Endothelial cell of umbilical vein (primary cell): ENCODE results near the gene NUBPL.

Experiments used
- CTCF ChIP-seq, 2 donors: IDR thresholded peaks; 1 replicate in 1 of 2; 2 replicates in 1 of 2; pipeline ENCODE4 v1.5.1; 2011; ENCODE audit warnings: low read length in 2 of 2, mild to moderate bottlenecking in 2 of 2, moderate library complexity in 2 of 2, control low read depth in 1 of 2, inconsistent platforms in 1 of 2, low read depth in 1 of 2; ENCODE audit not compliant: insufficient read depth in 1 of 2; ENCODE audit errors: extremely low read depth in 1 of 2
- EZH2 ChIP-seq: IDR thresholded peaks from 2 replicates; pipeline ENCODE4 v1.6.1; 2012; ENCODE audit warnings: borderline replicate concordance, low read depth, mild to moderate bottlenecking, moderate library complexity, low read length, inconsistent platforms; ENCODE audit not compliant: severe bottlenecking
- MAX ChIP-seq: IDR thresholded peaks from 2 replicates; pipeline ENCODE4 v1.6.1; 2011; ENCODE audit not compliant: insufficient read depth, insufficient read length
- MYC ChIP-seq: IDR thresholded peaks from one replicate; pipeline ENCODE4 v1.6.1; 2011; ENCODE audit warnings: mild to moderate bottlenecking, low read depth, low read length

GRCh38 chr14:31692376-31692781, 131.2 kb downstream of the NUBPL start:
- TF ChIP-seq CTCF (IDR thresholded peaks at IDR 0.05; ENCODE audit: extremely low read depth in 1 of 2, insufficient read depth in 1 of 2, low read depth in 1 of 2, low read length in 2 of 2) (no peak), EZH2 (no peak), MYC (no peak), MAX (no peak)
